H1 (cell line): Measurements from ENCODE around the gene ARHGAP12. TPM values are rescaled to one million over a fixed set of nuclear protein-coding genes. Genes with fewer than 3 reads are reported as not detected.

Source experiments
- CTCF ChIA-PET: fragments of 300-600 bp; sonication (Branson Sonifier 250); formaldehyde crosslinking; loops from one replicate; lab custom pipeline; 2021; ENCODE audit not compliant: partially characterized antibody; lab: Charles Lee
- POLR2A ChIA-PET: fragments of 300-600 bp; sonication (Branson Sonifier 250); formaldehyde crosslinking; loops from one replicate; lab custom pipeline; 2021; ENCODE audit warnings: inconsistent platforms; ENCODE audit not compliant: partially characterized antibody; lab: Charles Lee
- DNase-seq, 2 experiments: peaks; one replicate each; pipeline versions ENCODE4 v3.0.0 to v3.0.0-alpha.2; 2010 to 2022; ENCODE audit warnings: low spot score in 2 of 2, low read depth in 1 of 2, mixed read lengths in 1 of 2
- FAIRE-seq: peaks from 2 replicates; lab custom pipeline; 2011; peaks lifted over from hg19 to GRCh38; lab: Jason Lieb, UNC
- H2AFZ ChIP-seq: 2 replicates; pipeline ENCODE4 v1.8.1; 2012; ENCODE audit warnings: low read length, inconsistent platforms
- H2AK5ac ChIP-seq: 2 replicates; pipeline ENCODE4 v1.6.1; 2013; ENCODE audit warnings: low read depth, low read length
- H2BK120ac ChIP-seq: replicated peaks from 2 replicates; pipeline ENCODE3; 2013; ENCODE audit warnings: low read depth, low read length, inconsistent platforms
- H2BK12ac ChIP-seq: 2 replicates; pipeline ENCODE4 v1.6.1; 2013; ENCODE audit warnings: low read depth, low read length
- H2BK15ac ChIP-seq: 2 replicates; pipeline ENCODE4 v1.6.1; 2013; ENCODE audit warnings: low read length
- H2BK20ac ChIP-seq: 2 replicates; pipeline ENCODE4 v1.6.1; 2013; ENCODE audit warnings: low read length
- H2BK5ac ChIP-seq: 2 replicates; pipeline ENCODE4 v1.6.1; 2013; ENCODE audit warnings: low read depth, low read length
- H3K14ac ChIP-seq: 2 replicates; pipeline ENCODE4 v1.6.1; 2013; ENCODE audit warnings: inconsistent platforms; ENCODE audit not compliant: insufficient read length
- H3K18ac ChIP-seq: 2 replicates; pipeline ENCODE4 v1.6.1; 2013; ENCODE audit warnings: low read length; ENCODE audit errors: extremely low read depth
- H3K23ac ChIP-seq: 2 replicates; pipeline ENCODE4 v1.6.1; 2013; ENCODE audit warnings: inconsistent platforms; ENCODE audit not compliant: insufficient read length
- H3K23me2 ChIP-seq: 2 replicates; pipeline ENCODE4 v1.6.1; 2013; ENCODE audit warnings: low read depth, low read length
- H3K27ac ChIP-seq: 2 replicates; pipeline ENCODE4 v1.6.1; 2011; ENCODE audit warnings: low read depth, low read length, inconsistent platforms
- H3K27me3 ChIP-seq, 4 experiments: replicated peaks in 1 of 4; 1 replicate in 1 of 4; 2 replicates in 3 of 4; pipeline versions ENCODE4 v1.6.1 to v1.8.1; 2011 to 2013; ENCODE audit warnings: low read length in 3 of 4, mild to moderate bottlenecking in 3 of 4, inconsistent platforms in 2 of 4, mixed read lengths in 2 of 4, moderate library complexity in 1 of 4; ENCODE audit not compliant: control insufficient read depth in 3 of 4, insufficient read depth in 3 of 4; ENCODE audit errors: extremely low read depth in 1 of 4
- H3K36me3 ChIP-seq, 4 experiments: 2 replicates each; pipeline versions ENCODE4 v1.6.1 to v1.8.1; 2011 to 2013; ENCODE audit warnings: mild to moderate bottlenecking in 4 of 4, low read length in 3 of 4, moderate library complexity in 2 of 4, control low read depth in 1 of 4, inconsistent platforms in 1 of 4; ENCODE audit not compliant: insufficient read depth in 4 of 4, control insufficient read depth in 2 of 4
- H3K4ac ChIP-seq: replicated peaks from 2 replicates; pipeline ENCODE3; 2013; ENCODE audit warnings: low read length, low read depth, mixed read lengths, inconsistent platforms; ENCODE audit not compliant: insufficient read length
- H3K4me1 ChIP-seq, 4 experiments: replicated peaks in 1 of 4; 1 replicate in 1 of 4; 2 replicates in 3 of 4; pipeline versions ENCODE4 v1.6.1 to v1.8.1; 2011 to 2013; ENCODE audit warnings: low read length in 3 of 4, inconsistent platforms in 2 of 4, mixed read lengths in 1 of 4; ENCODE audit not compliant: insufficient read depth in 4 of 4, control insufficient read depth in 3 of 4
- H3K4me2 ChIP-seq, 2 experiments: 2 replicates each; pipeline versions ENCODE4 v1.6.1 to v1.8.1; 2011 to 2013; ENCODE audit warnings: low read depth in 2 of 2, low read length in 2 of 2, control low read depth in 1 of 2, inconsistent platforms in 1 of 2, mild to moderate bottlenecking in 1 of 2; ENCODE audit not compliant: insufficient read depth in 1 of 2
- H3K4me3 ChIP-seq, 4 experiments: fragments of 200-600, 300-600 bp in 1 of 4; sonication (generic), shearing (Covaris generic), sonication (Bioruptor Twin) in 1 of 4; 2 replicates each; pipeline versions ENCODE4 v1.5.1 to v1.8.1; 2011 to 2016; ENCODE audit warnings: low read length in 4 of 4, low read depth in 3 of 4, control low read depth in 2 of 4, inconsistent platforms in 2 of 4, mild to moderate bottlenecking in 2 of 4, mixed read lengths in 1 of 4, moderate library complexity in 1 of 4; ENCODE audit not compliant: insufficient read depth in 2 of 4; ENCODE audit errors: extremely low read depth in 1 of 4
- H3K56ac ChIP-seq: replicated peaks from 2 replicates; pipeline ENCODE3; 2013; ENCODE audit warnings: low read depth, mild to moderate bottlenecking, mixed read lengths, low read length, inconsistent platforms; ENCODE audit not compliant: insufficient read length
- H3K79me1 ChIP-seq: 2 replicates; pipeline ENCODE4 v1.6.1; 2013; ENCODE audit warnings: low read depth, low read length, control low read depth
- H3K79me2 ChIP-seq, 2 experiments: 2 replicates each; pipeline versions ENCODE4 v1.6.1 to v1.8.1; 2012 to 2013; ENCODE audit warnings: low read length in 2 of 2, mild to moderate bottlenecking in 2 of 2, inconsistent platforms in 1 of 2; ENCODE audit not compliant: insufficient read depth in 2 of 2, control insufficient read depth in 1 of 2
- H3K9ac ChIP-seq, 4 experiments: replicated peaks in 1 of 4; 1 replicate in 1 of 4; 2 replicates in 3 of 4; pipeline versions ENCODE4 v1.6.1 to v1.8.1; 2011 to 2013; ENCODE audit warnings: low read depth in 3 of 4, low read length in 3 of 4, control low read depth in 2 of 4, mild to moderate bottlenecking in 2 of 4, moderate library complexity in 2 of 4, inconsistent platforms in 1 of 4; ENCODE audit errors: extremely low read depth in 1 of 4
- H3K9me3 ChIP-seq, 2 experiments: 2 replicates each; pipeline versions ENCODE4 v1.6.1 to v1.8.1; 2012 to 2013; ENCODE audit warnings: mild to moderate bottlenecking in 2 of 2, moderate library complexity in 2 of 2, control low read depth in 1 of 2, inconsistent platforms in 1 of 2, low read depth in 1 of 2, low read length in 1 of 2, mixed read lengths in 1 of 2; ENCODE audit not compliant: insufficient read depth in 2 of 2
- H4K20me1 ChIP-seq, 2 experiments: replicated peaks in 1 of 2; 2 replicates each; pipeline versions ENCODE3 to v1.8.1; 2011 to 2013; ENCODE audit warnings: inconsistent platforms in 2 of 2, low read length in 2 of 2, mild to moderate bottlenecking in 1 of 2; ENCODE audit not compliant: insufficient read depth in 2 of 2, control insufficient read depth in 1 of 2
- H4K5ac ChIP-seq: 2 replicates; pipeline ENCODE4 v1.6.1; 2013; ENCODE audit warnings: low read length, low read depth, mixed read lengths, inconsistent platforms; ENCODE audit not compliant: insufficient read length
- H4K8ac ChIP-seq: 2 replicates; pipeline ENCODE4 v1.8.0; 2013; ENCODE audit warnings: mild to moderate bottlenecking, moderate library complexity, low read length, inconsistent platforms; ENCODE audit not compliant: insufficient read depth; ENCODE audit errors: extremely low read depth
- H4K91ac ChIP-seq: replicated peaks from 2 replicates; pipeline ENCODE3; 2013; ENCODE audit warnings: low read length, mixed read lengths, inconsistent platforms; ENCODE audit not compliant: insufficient read length
- ASH2L ChIP-seq: fragments of 200-600, 300-600 bp; sonication (generic); IDR thresholded peaks from one replicate; pipeline ENCODE4 v1.7.1; 2017; ENCODE audit warnings: low read length
- CBX8 ChIP-seq: fragments of 300-800, 300-1000 bp; sonication (generic); IDR thresholded peaks from 2 replicates; pipeline ENCODE4 v1.7.1; 2016; ENCODE audit warnings: low read depth, low read length, borderline replicate concordance
- EP300 ChIP-seq, 2 experiments: IDR thresholded peaks; 1 replicate in 1 of 2; 2 replicates in 1 of 2; pipeline ENCODE4 v1.6.1; 2011 to 2012; ENCODE audit warnings: low read depth in 2 of 2, low read length in 2 of 2, mild to moderate bottlenecking in 2 of 2, borderline replicate concordance in 1 of 2, inconsistent platforms in 1 of 2, moderate library complexity in 1 of 2
- EZH2 ChIP-seq: fragments of 200-600 bp; sonication (generic); IDR thresholded peaks from 2 replicates; pipeline ENCODE4 v1.7.1; 2012; ENCODE audit warnings: low read depth, mild to moderate bottlenecking, moderate library complexity, low read length, inconsistent platforms; ENCODE audit not compliant: severe bottlenecking
- GTF2F1 ChIP-seq: IDR thresholded peaks from 2 replicates; pipeline ENCODE4 v1.6.1; 2012; ENCODE audit warnings: low read depth, low read length, improper control_type of control experiment, borderline replicate concordance
- HDAC6 ChIP-seq: IDR thresholded peaks from one replicate; pipeline ENCODE4 v1.7.1; 2012; ENCODE audit warnings: low read depth, mild to moderate bottlenecking, inconsistent platforms, low read length, moderate library complexity
- PHF8 ChIP-seq: fragments of 200-600 bp; sonication (generic); conservative IDR thresholded peaks from 2 replicates; pipeline ENCODE4 v1.7.1; 2012; ENCODE audit warnings: low read depth, mild to moderate bottlenecking, inconsistent platforms, low read length, moderate library complexity
- SAP30 ChIP-seq: fragments of 300-600 bp; sonication (generic); IDR thresholded peaks from 2 replicates; pipeline ENCODE4 v1.7.1; 2012; ENCODE audit warnings: low read length, moderate library complexity, mild to moderate bottlenecking, inconsistent platforms; ENCODE audit not compliant: insufficient read depth, insufficient replicate concordance
- SIN3A ChIP-seq, 2 experiments: IDR thresholded peaks in 1 of 2; conservative IDR thresholded peaks in 1 of 2; 2 replicates each; pipeline ENCODE4 v1.6.1; 2011 to 2012; ENCODE audit warnings: low read length in 2 of 2, improper control_type of control experiment in 1 of 2, low read depth in 1 of 2, mild to moderate bottlenecking in 1 of 2
- SIRT6 ChIP-seq: IDR thresholded peaks from one replicate; pipeline ENCODE4 v1.7.1; 2012; ENCODE audit warnings: low read length, inconsistent platforms
- SP4 ChIP-seq: IDR thresholded peaks from 2 replicates; pipeline ENCODE4 v1.6.1; 2012; ENCODE audit warnings: low read length, inconsistent platforms
- whole genome bisulfite sequencing, 2 experiments: shearing (Covaris generic) in 1 of 2; methylation state at CpG; one replicate each; pipeline versions ENCODE4 v1.1.6 to v1.1.7; 2013 to 2015; ENCODE audit warnings: low lambda C conversion rate in 2 of 2, mixed read lengths in 2 of 2, inconsistent platforms in 1 of 2, low coverage in 1 of 2, missing lambda C conversion rate in 1 of 2; ENCODE audit not compliant: insufficient replicate concordance in 2 of 2, insufficient coverage in 1 of 2, insufficient read length in 1 of 2; ENCODE audit errors: extremely low coverage in 1 of 2, missing lambda C conversion rate in 1 of 2; 5-methylcytosine and 5-hydroxymethylcytosine counted together
- polyA plus RNA-seq, 7 experiments: library from polyadenylated mRNA; depleted of rRNA in 3 of 7; stranded (reverse) in 5 of 7; unstranded in 2 of 7; fragments of >200 nt in 5 of 7; fragments of 200-250 nt in 2 of 7; gene quantifications; 1 replicate in 5 of 7; 2 replicates in 1 of 7; 4 replicates in 1 of 7; pipeline versions ENCODE4 v1.2.1 to v1.2.3, GENCODE V29; 2011 to 2013; ENCODE audit warnings: missing spikeins in 2 of 7, mixed read lengths in 2 of 7
- total RNA-seq: library from RNA; stranded (reverse); fragmentation: NEBNext Ultra II Directional; extraction: Animal tissue kit (Norgen Biotek cat#: 25700); gene quantifications from 2 replicates; pipeline ENCODE4 v1.2.1, GENCODE V29; 2021

The ARHGAP12 gene
- total and polyA plus RNA-seq, 2 of the 8 experiments (the other 6 are each of a cell fraction or from before 2014, with no cell fraction given): 10.1 to 39.0 TPM

DNA sequence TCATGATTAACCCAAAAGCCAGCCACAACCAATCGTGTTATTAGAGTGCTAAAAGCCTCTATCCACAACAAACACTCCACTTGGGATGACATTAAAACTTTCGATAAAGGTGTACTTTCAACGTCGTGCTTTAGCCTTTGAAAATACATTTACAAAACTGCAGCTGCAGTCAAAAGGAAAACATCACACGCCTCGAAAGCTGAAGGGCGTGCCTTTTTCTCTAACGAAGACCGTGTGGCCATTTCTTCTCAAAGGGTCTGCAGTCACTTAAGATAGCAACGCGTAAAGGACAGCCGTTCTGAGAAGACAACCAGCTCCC, 1.1 kb downstream of the ARHGAP12 start:
- TF ChIP-seq EZH2 (no peak), GTF2F1 (no peak), SAP30 (peak; percentile 21), EP300 (IDR thresholded peaks at IDR 0.05; ENCODE audit: borderline replicate concordance in 1 of 2, low read depth in 2 of 2, low read length in 2 of 2) (no peak), PHF8 (no peak), SIN3A (conservative IDR thresholded peaks at IDR 0.05 in 1 of 2, IDR thresholded peaks at IDR 0.05 in 1 of 2; ENCODE audit: low read depth in 1 of 2, low read length in 2 of 2) (no peak), HDAC6 (no peak), SIRT6 (no peak), ASH2L (peak; percentile 10), SP4 (no peak), CBX8 (no peak)
- POLR2A ChIA-PET: interaction anchor here (0.6 to 3.2 kb wide), 7 partner anchors 9 to 78 kb away, joined by 3 to 12 read pairs (median 3); no protein-coding TSS in a partner anchor

More for the DNA sequence above, 1.1 kb downstream of the ARHGAP12 start:
- Histone ChIP-seq H3K23ac (no peak overlapping the region), H3K27ac (no peak overlapping the region), H2BK120ac (no peak overlapping the region), H2BK12ac (peak overlapping the region; percentile 43; the same call in 1 of the 2 replicates), H3K18ac (peak overlapping the region; percentile 81; the same call in 1 of the 2 replicates), H4K20me1 (peaks cover 4 to 9% of the 10 kb centered on the region in 2 experiments), H4K91ac (no peak overlapping the region), H3K79me1 (no peaks in the 10 kb centered on the region), H3K23me2 (peaks cover 12% of the 10 kb centered on the region), H3K56ac (no peak overlapping the region), H2BK15ac (0 out of 2 replicates have a peak overlapping the region, but pooled peaks have one; percentile 18), H3K9ac (peak overlapping the region; percentile 1 to 93 (median 46); a peak in 4 of 7 replicates), H3K4ac (no peak overlapping the region), H2BK20ac (no peak overlapping the region), H3K4me2 (peak overlapping the region; percentile 81 to 88), H3K79me2 (peaks cover 40 to 56% of the 10 kb centered on the region in 2 experiments), H3K4me3 (peak overlapping the region; percentile 76 to 93 (median 83)), H2AK5ac (no peak overlapping the region), H4K5ac (no peak overlapping the region), H3K14ac (no peak overlapping the region), H4K8ac (no peak overlapping the region), H2BK5ac (peak overlapping the region; percentile 89), H3K9me3 (peaks cover 0 to 3% of the 10 kb centered on the region in 2 experiments; a peak in 1 of 4 replicates), H3K4me1 (peaks cover 0 to 7% (median 0%) of the 10 kb centered on the region in 4 experiments; a peak in 3 of 7 replicates), H3K27me3 (no peaks in the 10 kb centered on the region), H3K36me3 (no peaks in the 10 kb centered on the region; a peak in 1 of 8 replicates), H2AFZ (no peak overlapping the region)
- 2% methylated on average over 12 of the region's 12 CpGs; no CpG with 5 or more reads in 1 of the 2 experiments for WGBS, 2 experiments
- FAIRE-seq (no peak), DNase-seq (no peak)
- CTCF ChIA-PET: interaction anchor here (0.8 to 1.3 kb wide), 4 partner anchors 9 to 1176 kb away, joined by 3 to 4 read pairs (median 3); no protein-coding TSS in a partner anchor
